HepG2 (cell line): Measurements from ENCODE around the gene ABCC3. TPM values are rescaled to one million over a fixed set of nuclear protein-coding genes. Genes with fewer than 3 reads are reported as not detected.

Experiments used
- EP300 ChIP-seq, 3 experiments: sonication (generic) in 1 of 3; formaldehyde crosslinking in 1 of 3; IDR thresholded peaks; 2 replicates each; pipeline versions ENCODE4 v1.5.1 to v1.6.1; 2011 to 2020; ENCODE audit warnings: low read depth in 2 of 3, low read length in 2 of 3, borderline replicate concordance in 1 of 3, improper control_type of control experiment in 1 of 3, mild to moderate bottlenecking in 1 of 3, missing genetic modification reagents in 1 of 3, moderate library complexity in 1 of 3
- ETV5 ChIP-seq: IDR thresholded peaks from 2 replicates; pipeline ENCODE4 v1.6.1; 2018; ENCODE audit warnings: missing biosample characterization, missing genetic modification reagents, inconsistent platforms, borderline replicate concordance
- HNF1A ChIP-seq, 2 experiments: sonication (generic) in 1 of 2; formaldehyde crosslinking in 1 of 2; IDR thresholded peaks; 2 replicates each; pipeline versions ENCODE4 v1.4.0 to v1.6.1; 2016 to 2020; ENCODE audit warnings: borderline replicate concordance in 1 of 2, low read depth in 1 of 2, mild to moderate bottlenecking in 1 of 2, missing genetic modification reagents in 1 of 2
- KDM1A ChIP-seq: IDR thresholded peaks from 2 replicates; pipeline ENCODE4 v1.6.1; 2016; ENCODE audit warnings: missing compliant biosample characterization
- MAZ ChIP-seq, 2 experiments: sonication (generic) in 1 of 2; formaldehyde crosslinking in 1 of 2; IDR thresholded peaks; 2 replicates each; pipeline versions ENCODE4 v1.5.0 to v1.6.1; 2012 to 2020; ENCODE audit warnings: low read depth in 2 of 2, mild to moderate bottlenecking in 2 of 2, borderline replicate concordance in 1 of 2, improper control_type of control experiment in 1 of 2, low read length in 1 of 2, missing genetic modification reagents in 1 of 2, moderate library complexity in 1 of 2
- NFKBIZ ChIP-seq: IDR thresholded peaks from 2 replicates; pipeline ENCODE4 v1.6.1; 2018; ENCODE audit warnings: missing genetic modification reagents, missing compliant biosample characterization
- POLR2G ChIP-seq: fragments of 200-400 bp; formaldehyde crosslinking; IDR thresholded peaks from 2 replicates; pipeline ENCODE4 v1.6.1; 2018; ENCODE audit warnings: mild to moderate bottlenecking, low read depth, low read length, moderate library complexity
- PPARG ChIP-seq: conservative IDR thresholded peaks from 2 replicates; pipeline ENCODE4 v1.6.1; 2016; ENCODE audit warnings: missing biosample characterization, missing genetic modification reagents
- RAD21 ChIP-seq: fragments of 450-650 bp; formaldehyde crosslinking; IDR thresholded peaks from 2 replicates; pipeline ENCODE4 v1.5.0; 2020; ENCODE audit warnings: mild to moderate bottlenecking
- TEAD3 ChIP-seq: optimal IDR thresholded peaks from 2 replicates; pipeline ENCODE3; 2016; ENCODE audit warnings: borderline replicate concordance
- XBP1 ChIP-seq: sonication (generic); formaldehyde crosslinking; IDR thresholded peaks from 2 replicates; pipeline ENCODE4 v1.5.0; 2020; ENCODE audit warnings: missing genetic modification reagents
- ZNF205 ChIP-seq: IDR thresholded peaks from 2 replicates; pipeline ENCODE4 v1.6.1; 2018; ENCODE audit warnings: missing biosample characterization, missing genetic modification reagents
- ZNF335 ChIP-seq: sonication (generic); formaldehyde crosslinking; IDR thresholded peaks from 2 replicates; pipeline ENCODE4 v1.4.0; 2020; ENCODE audit warnings: missing genetic modification reagents
- ZNF615 ChIP-seq: sonication (generic); formaldehyde crosslinking; IDR thresholded peaks from 2 replicates; pipeline ENCODE4 v1.5.0; 2020; ENCODE audit warnings: mild to moderate bottlenecking, missing genetic modification reagents, borderline replicate concordance
- ZNF792 ChIP-seq: IDR thresholded peaks from 2 replicates; pipeline ENCODE4 v1.6.1; 2016
- polyA plus RNA-seq, 8 experiments: library from polyadenylated mRNA; depleted of rRNA in 3 of 8; stranded (reverse) in 7 of 8; unstranded in 1 of 8; fragments of >200 nt; fragmentation: Illumina TruSeq in 4 of 8; extraction: Trizol in 4 of 8; gene quantifications; 2 replicates each; pipeline versions ENCODE4 v1.2.1 to v1.2.3, GENCODE V29; 2011 to 2016; ENCODE audit warnings: low read depth in 4 of 8, missing spikeins in 1 of 8, mixed read lengths in 1 of 8; ENCODE audit not compliant: insufficient read depth in 1 of 8
- total RNA-seq, 5 experiments: library from RNA; depleted of rRNA; stranded (reverse); fragments of >200 nt; fragmentation: Illumina TruSeq; extraction: Trizol; gene quantifications; 2 replicates each; pipeline ENCODE4 v1.2.3, GENCODE V29; 2016; ENCODE audit warnings: low read depth in 1 of 5
- TF ChIP-seq, protein P1 (sequence below): IDR thresholded peaks from 2 replicates; pipeline ENCODE4 v1.6.1; 2018; ENCODE audit warnings: missing genetic modification reagents, mild to moderate bottlenecking, missing compliant biosample characterization
- TF ChIP-seq, protein P2 (sequence below): sonication (generic); formaldehyde crosslinking; IDR thresholded peaks from 2 replicates; pipeline ENCODE4 v1.4.0; 2020; ENCODE audit warnings: missing genetic modification reagents

ABCC3 gene
- total and polyA plus RNA-seq, 2 of the 13 experiments (the other 11 are each of a cell fraction or from before 2014, with no cell fraction given), result 25.2 to 50.7 TPM

DNA sequence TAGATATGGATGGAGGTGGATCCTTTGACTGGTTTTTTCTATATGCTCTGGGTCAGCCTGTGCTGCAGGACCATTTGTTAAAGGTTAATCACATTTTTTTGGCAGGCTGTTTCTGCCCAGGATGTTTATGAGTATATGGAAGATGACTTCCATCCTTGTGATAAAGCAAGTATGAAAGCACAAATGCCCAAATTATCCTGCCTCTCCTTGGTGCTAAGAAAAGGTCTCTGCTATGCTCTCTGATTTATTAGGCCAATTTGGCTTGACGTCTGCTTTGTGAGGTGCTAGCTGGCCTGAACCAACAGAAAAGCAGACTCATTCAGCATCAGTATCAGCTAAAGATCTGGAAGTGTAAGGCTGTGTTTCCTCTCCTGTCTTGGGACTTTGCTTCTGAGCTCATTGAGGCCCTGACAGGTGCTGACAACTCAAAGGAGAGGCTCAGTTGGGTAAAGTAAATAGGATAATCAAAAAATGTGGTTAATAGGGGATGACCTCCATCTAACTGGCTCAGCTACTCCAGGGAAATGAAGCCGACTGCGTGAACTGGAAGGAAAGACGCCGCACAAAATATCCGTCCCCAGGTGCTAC is 57.9 kb downstream of the ABCC3 start (continued):
- TF ChIP-seq ZNF205 (CRISPR knock-in tag) (0 out of 2 replicates have a peak, but pooled peaks have one; percentile 57), HNF1A (IDR thresholded peaks at IDR 0.05; ENCODE audit: low read depth) (no peak), HNF1A (CRISPR knock-in tag; IDR thresholded peaks at IDR 0.05; ENCODE audit: borderline replicate concordance) (no peak), ZNF335 (CRISPR knock-in tag) (no peak), XBP1 (no peak), ZNF615 (CRISPR knock-in tag) (0 out of 2 replicates have a peak, but pooled peaks have one; percentile 48), RAD21 (CRISPR knock-in tag) (0 out of 2 replicates have a peak, but pooled peaks have one; percentile 8), PPARG (CRISPR knock-in tag) (no peak), EP300 (IDR thresholded peaks at IDR 0.05; ENCODE audit: low read depth in 2 of 2, low read length in 2 of 2) (peak in 1 of 2 experiments; percentile 13; a peak in 1 of 4 replicates), EP300 (CRISPR knock-in tag; IDR thresholded peaks at IDR 0.05; ENCODE audit: borderline replicate concordance) (no peak), POLR2G (peak; percentile 15; the same call in 1 of the 2 replicates), ETV5 (CRISPR knock-in tag) (0 out of 2 replicates have a peak, but pooled peaks have one; percentile 2), MAZ (IDR thresholded peaks at IDR 0.05; ENCODE audit: borderline replicate concordance, low read depth, low read length) (no peak), MAZ (CRISPR knock-in tag; IDR thresholded peaks at IDR 0.05; ENCODE audit: low read depth) (0 out of 2 replicates have a peak, but pooled peaks have one; percentile 16), KDM1A (CRISPR knock-in tag) (no peak), NFKBIZ (CRISPR knock-in tag) (0 out of 2 replicates have a peak, but pooled peaks have one; percentile 26), TEAD3 (no peak), ZNF792 (CRISPR knock-in tag) (no peak)
- TF ChIP-seq, protein P1, sequence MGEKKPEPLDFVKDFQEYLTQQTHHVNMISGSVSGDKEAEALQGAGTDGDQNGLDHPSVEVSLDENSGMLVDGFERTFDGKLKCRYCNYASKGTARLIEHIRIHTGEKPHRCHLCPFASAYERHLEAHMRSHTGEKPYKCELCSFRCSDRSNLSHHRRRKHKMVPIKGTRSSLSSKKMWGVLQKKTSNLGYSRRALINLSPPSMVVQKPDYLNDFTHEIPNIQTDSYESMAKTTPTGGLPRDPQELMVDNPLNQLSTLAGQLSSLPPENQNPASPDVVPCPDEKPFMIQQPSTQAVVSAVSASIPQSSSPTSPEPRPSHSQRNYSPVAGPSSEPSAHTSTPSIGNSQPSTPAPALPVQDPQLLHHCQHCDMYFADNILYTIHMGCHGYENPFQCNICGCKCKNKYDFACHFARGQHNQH (CRISPR knock-in tag), result peak; percentile 13; the same call in 1 of the 2 replicates
- TF ChIP-seq, protein P2, sequence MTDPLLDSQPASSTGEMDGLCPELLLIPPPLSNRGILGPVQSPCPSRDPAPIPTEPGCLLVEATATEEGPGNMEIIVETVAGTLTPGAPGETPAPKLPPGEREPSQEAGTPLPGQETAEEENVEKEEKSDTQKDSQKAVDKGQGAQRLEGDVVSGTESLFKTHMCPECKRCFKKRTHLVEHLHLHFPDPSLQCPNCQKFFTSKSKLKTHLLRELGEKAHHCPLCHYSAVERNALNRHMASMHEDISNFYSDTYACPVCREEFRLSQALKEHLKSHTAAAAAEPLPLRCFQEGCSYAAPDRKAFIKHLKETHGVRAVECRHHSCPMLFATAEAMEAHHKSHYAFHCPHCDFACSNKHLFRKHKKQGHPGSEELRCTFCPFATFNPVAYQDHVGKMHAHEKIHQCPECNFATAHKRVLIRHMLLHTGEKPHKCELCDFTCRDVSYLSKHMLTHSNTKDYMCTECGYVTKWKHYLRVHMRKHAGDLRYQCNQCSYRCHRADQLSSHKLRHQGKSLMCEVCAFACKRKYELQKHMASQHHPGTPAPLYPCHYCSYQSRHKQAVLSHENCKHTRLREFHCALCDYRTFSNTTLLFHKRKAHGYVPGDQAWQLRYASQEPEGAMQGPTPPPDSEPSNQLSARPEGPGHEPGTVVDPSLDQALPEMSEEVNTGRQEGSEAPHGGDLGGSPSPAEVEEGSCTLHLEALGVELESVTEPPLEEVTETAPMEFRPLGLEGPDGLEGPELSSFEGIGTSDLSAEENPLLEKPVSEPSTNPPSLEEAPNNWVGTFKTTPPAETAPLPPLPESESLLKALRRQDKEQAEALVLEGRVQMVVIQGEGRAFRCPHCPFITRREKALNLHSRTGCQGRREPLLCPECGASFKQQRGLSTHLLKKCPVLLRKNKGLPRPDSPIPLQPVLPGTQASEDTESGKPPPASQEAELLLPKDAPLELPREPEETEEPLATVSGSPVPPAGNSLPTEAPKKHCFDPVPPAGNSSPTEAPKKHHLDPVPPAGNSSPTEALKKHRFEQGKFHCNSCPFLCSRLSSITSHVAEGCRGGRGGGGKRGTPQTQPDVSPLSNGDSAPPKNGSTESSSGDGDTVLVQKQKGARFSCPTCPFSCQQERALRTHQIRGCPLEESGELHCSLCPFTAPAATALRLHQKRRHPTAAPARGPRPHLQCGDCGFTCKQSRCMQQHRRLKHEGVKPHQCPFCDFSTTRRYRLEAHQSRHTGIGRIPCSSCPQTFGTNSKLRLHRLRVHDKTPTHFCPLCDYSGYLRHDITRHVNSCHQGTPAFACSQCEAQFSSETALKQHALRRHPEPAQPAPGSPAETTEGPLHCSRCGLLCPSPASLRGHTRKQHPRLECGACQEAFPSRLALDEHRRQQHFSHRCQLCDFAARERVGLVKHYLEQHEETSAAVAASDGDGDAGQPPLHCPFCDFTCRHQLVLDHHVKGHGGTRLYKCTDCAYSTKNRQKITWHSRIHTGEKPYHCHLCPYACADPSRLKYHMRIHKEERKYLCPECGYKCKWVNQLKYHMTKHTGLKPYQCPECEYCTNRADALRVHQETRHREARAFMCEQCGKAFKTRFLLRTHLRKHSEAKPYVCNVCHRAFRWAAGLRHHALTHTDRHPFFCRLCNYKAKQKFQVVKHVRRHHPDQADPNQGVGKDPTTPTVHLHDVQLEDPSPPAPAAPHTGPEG (CRISPR knock-in tag), result peak; percentile 78; the same call in 1 of the 2 replicates
